IMR-90 (cell line): Measurements from ENCODE around the gene TMEM231. TPM values are rescaled to one million over a fixed set of nuclear protein-coding genes. Genes with fewer than 3 reads are reported as not detected.

Experiments
- ATAC-seq: fragments of 200-7000 bp; cut with Tn5 transposase; 2 replicates; pipeline ENCODE4 v1.9.1; 2020; ENCODE audit warnings: low read depth, mild to moderate bottlenecking, moderate library complexity
- BruUV-seq: library from RNA; stranded (reverse); fragments of 400-500 nt; replicated peaks from 2 replicates; lab custom pipeline; 2021; lab: Mats Ljungman, UMichigan
- CTCF ChIA-PET: fragments of 300-600 bp; formaldehyde crosslinking; extraction: SDS; loops from one replicate; lab custom pipeline; 2021; ENCODE audit warnings: antibody characterized with exemption; lab: Yijun Ruan, JAX
- POLR2A ChIA-PET: fragments of 300-600 bp; sonication (Branson Sonifier 250); formaldehyde crosslinking; loops from one replicate; lab custom pipeline; 2022; ENCODE audit warnings: antibody characterized with exemption; ENCODE audit not compliant: unreplicated experiment; lab: Charles Lee
- DNase-seq: peaks from one replicate; pipeline ENCODE4 v3.0.0; 2013
- H2AFZ ChIP-seq: replicated peaks from 2 replicates; pipeline ENCODE3; 2013; ENCODE audit warnings: low read length, mild to moderate bottlenecking; ENCODE audit not compliant: poor library complexity
- H2AK5ac ChIP-seq: 2 replicates; pipeline ENCODE4 v1.6.1; 2013; ENCODE audit warnings: low read depth, low read length, inconsistent platforms
- H2AK9ac ChIP-seq: replicated peaks from 2 replicates; pipeline ENCODE3; 2013; ENCODE audit warnings: mild to moderate bottlenecking, low read depth, low read length, moderate library complexity; ENCODE audit not compliant: poor library complexity
- H2BK120ac ChIP-seq: 2 replicates; pipeline ENCODE4 v1.6.1; 2013; ENCODE audit warnings: low read depth, low read length, inconsistent platforms
- H2BK15ac ChIP-seq: 3 replicates; pipeline ENCODE4 v1.6.1; 2013; ENCODE audit warnings: low read depth, low read length, inconsistent platforms
- H2BK20ac ChIP-seq: 2 replicates; pipeline ENCODE4 v1.6.1; 2013; ENCODE audit warnings: low read depth, mild to moderate bottlenecking, inconsistent platforms, low read length, moderate library complexity
- H2BK5ac ChIP-seq: 2 replicates; pipeline ENCODE4 v1.6.1; 2013; ENCODE audit warnings: mild to moderate bottlenecking, low read depth, low read length, inconsistent platforms; ENCODE audit not compliant: poor library complexity, severe bottlenecking
- H3K14ac ChIP-seq: replicated peaks from 2 replicates; pipeline ENCODE4 v1.6.1; 2013; ENCODE audit warnings: low read depth, low read length, inconsistent platforms
- H3K18ac ChIP-seq: 2 replicates; pipeline ENCODE4 v1.6.1; 2013; ENCODE audit warnings: low read depth, low read length, control low read depth
- H3K23ac ChIP-seq: 2 replicates; pipeline ENCODE4 v1.6.1; 2013; ENCODE audit warnings: low read depth, low read length, inconsistent platforms
- H3K27ac ChIP-seq: 2 replicates; pipeline ENCODE4 v1.5.1; 2013; ENCODE audit warnings: mild to moderate bottlenecking, control low read depth, low read length; ENCODE audit not compliant: insufficient read depth
- H3K27me3 ChIP-seq: 2 replicates; pipeline ENCODE4 v1.6.1; 2013; ENCODE audit warnings: low read length; ENCODE audit not compliant: control insufficient read depth, insufficient read depth
- H3K36me3 ChIP-seq: 2 replicates; pipeline ENCODE4 v1.6.1; 2013; ENCODE audit warnings: low read length, mixed read lengths; ENCODE audit not compliant: control insufficient read depth, insufficient read depth
- H3K4ac ChIP-seq: 2 replicates; pipeline ENCODE4 v1.6.1; 2013; ENCODE audit warnings: low read depth, low read length, inconsistent platforms
- H3K4me1 ChIP-seq: 2 replicates; pipeline ENCODE4 v1.6.1; 2013; ENCODE audit warnings: low read length, mixed read lengths; ENCODE audit not compliant: control insufficient read depth, insufficient read depth
- H3K4me2 ChIP-seq: 2 replicates; pipeline ENCODE4 v1.6.1; 2013; ENCODE audit warnings: low read depth, mild to moderate bottlenecking, control low read depth, low read length, moderate library complexity
- H3K4me3 ChIP-seq: 2 replicates; pipeline ENCODE4 v1.5.1; 2013; ENCODE audit warnings: low read depth, mild to moderate bottlenecking, control low read depth, low read length, moderate library complexity; ENCODE audit not compliant: insufficient read depth
- H3K56ac ChIP-seq: 2 replicates; pipeline ENCODE4 v1.6.1; 2013; ENCODE audit warnings: low read length, inconsistent platforms; ENCODE audit not compliant: insufficient read depth; ENCODE audit errors: extremely low read depth
- H3K79me1 ChIP-seq, 2 experiments: 2 replicates each; pipeline ENCODE4 v1.6.1; 2013; ENCODE audit warnings: low read length in 2 of 2, inconsistent platforms in 1 of 2, low read depth in 1 of 2
- H3K9ac ChIP-seq: 2 replicates; pipeline ENCODE4 v1.6.1; 2013; ENCODE audit warnings: low read depth, low read length, control low read depth
- H3K9me1 ChIP-seq: 2 replicates; pipeline ENCODE4 v1.6.1; 2013; ENCODE audit warnings: low read length, inconsistent platforms; ENCODE audit not compliant: insufficient read depth
- H3K9me3 ChIP-seq: 2 replicates; pipeline ENCODE4 v1.6.1; 2013; ENCODE audit warnings: low read length; ENCODE audit not compliant: control insufficient read depth, insufficient read depth
- H4K20me1 ChIP-seq: 2 replicates; pipeline ENCODE4 v1.6.1; 2013; ENCODE audit warnings: low read length, inconsistent platforms; ENCODE audit not compliant: insufficient read depth
- H4K5ac ChIP-seq: 2 replicates; pipeline ENCODE4 v1.6.1; 2013; ENCODE audit warnings: mild to moderate bottlenecking, low read depth, low read length, control low read depth
- H4K8ac ChIP-seq, 2 experiments: 2 replicates each; pipeline ENCODE4 v1.6.1; 2013; ENCODE audit warnings: low read depth in 2 of 2, low read length in 2 of 2, control low read depth in 1 of 2, inconsistent platforms in 1 of 2
- H4K91ac ChIP-seq: 2 replicates; pipeline ENCODE4 v1.6.1; 2013; ENCODE audit warnings: low read depth, low read length, inconsistent platforms; ENCODE audit not compliant: insufficient read depth
- CHD1 ChIP-seq: IDR thresholded peaks from 2 replicates; pipeline ENCODE4 v1.6.1; 2012; ENCODE audit warnings: low read depth, low read length, improper control_type of control experiment
- MXI1 ChIP-seq: IDR thresholded peaks from 2 replicates; pipeline ENCODE4 v1.6.1; 2012; ENCODE audit warnings: low read depth, mild to moderate bottlenecking, low read length, moderate library complexity, borderline replicate concordance
- NFE2L2 ChIP-seq: fragments of 150-350 bp; IDR thresholded peaks from 2 replicates; pipeline ENCODE4 v1.6.1; 2016; ENCODE audit warnings: low read depth, mild to moderate bottlenecking, low read length
- WGBS, 2 experiments: methylation state at CpG; one replicate each; pipeline versions ENCODE4 v1.1.5 to v1.1.7; 2013; ENCODE audit warnings: missing lambda C conversion rate in 2 of 2; ENCODE audit not compliant: insufficient read length in 1 of 2; ENCODE audit errors: extremely low coverage in 2 of 2; 5-methylcytosine and 5-hydroxymethylcytosine counted together
- dilution Hi-C: fragments of 300-500 bp; cut with HindIII; formaldehyde crosslinking; loops from one replicate; pipeline ENCODE4 v1.14.3; 2018; ENCODE audit warnings: low sequenced_read_pairs; ENCODE audit not compliant: unreplicated experiment
- in situ Hi-C: fragments of 300-500 bp; cut with MboI; formaldehyde crosslinking; loops from 3 replicates; pipeline ENCODE4 v1.14.3; 2019; ENCODE audit warnings: low sequenced_read_pairs, inconsistent platforms, mixed read lengths
- intact Hi-C: fragments of 100-400 bp; cut with micrococcal nuclease; formaldehyde crosslinking; loops from 2 replicates; pipeline ENCODE4 v1.10.0; 2022
- polyA plus RNA-seq, 3 experiments: library from polyadenylated mRNA; depleted of rRNA; stranded (reverse); fragments of >200 nt; gene quantifications; 2 replicates each; pipeline ENCODE4 v1.2.3, GENCODE V29; 2012; ENCODE audit warnings: low replicate concordance in 1 of 3
- total RNA-seq: library from RNA; depleted of rRNA; stranded (reverse); fragments of >200 nt; gene quantifications from 2 replicates; pipeline ENCODE4 v1.2.3, GENCODE V29; 2012

The TMEM231 gene
- total and polyA plus RNA-seq, 2 of the 4 experiments (the other 2 are of a cell fraction) = 10.6 to 15.4 TPM

GRCh38 chr16:75566758-75567255 is 10.8 kb upstream of the TMEM231 start:
- H3K18ac ChIP-seq = no peak overlapping the region
- no peak overlapping the region; the same call in 1 of the 2 replicates for H2AK5ac ChIP-seq
- H2BK20ac ChIP-seq = no peak overlapping the region
- peaks cover 14% of the 10 kb centered on the region for H3K9me1 ChIP-seq
- H3K14ac ChIP-seq = no peak overlapping the region
- WGBS, 2 experiments = 1% methylated on average over 23 of the region's 32 CpGs; no CpG with 5 or more reads in 1 of the 2 experiments
- peaks cover 31 to 50% of the 10 kb centered on the region in 2 experiments for H3K79me1 ChIP-seq
- DNase-seq (no peak), ATAC-seq (peak; percentile 18)
- no peak overlapping the region for H3K4ac ChIP-seq
- H4K20me1 ChIP-seq = peaks cover 20% of the 10 kb centered on the region
- POLR2A ChIA-PET = no interaction called here
- H3K23ac ChIP-seq = peak overlapping the region; percentile 25; the same call in 1 of the 2 replicates
- dilution Hi-C loops = no loop called here
- CTCF ChIA-PET = no interaction called here
- in situ Hi-C loops = no loop called here
- H2BK120ac ChIP-seq = no peak overlapping the region
- H3K9me3 ChIP-seq = no peaks in the 10 kb centered on the region
- H3K4me2 ChIP-seq = peak overlapping the region; percentile 95
- H2BK5ac ChIP-seq = no peak overlapping the region
- peak overlapping the region; percentile 54 for H3K4me3 ChIP-seq
- H4K8ac ChIP-seq = no peak overlapping the region
- H3K36me3 ChIP-seq = peaks cover 30% of the 10 kb centered on the region
- peak overlapping the region; percentile 47 for H2AK9ac ChIP-seq
- H3K4me1 ChIP-seq = peaks cover 4% of the 10 kb centered on the region; the same call in 1 of the 2 replicates
- H3K9ac ChIP-seq = peak overlapping the region; percentile 81
- H4K91ac ChIP-seq = no peak overlapping the region
- H3K27me3 ChIP-seq = no peaks in the 10 kb centered on the region; the same call in 1 of the 2 replicates
- no TSS peak for BruUV-seq
- H2AFZ ChIP-seq = peak overlapping the region; percentile 99
- TF ChIP-seq CHD1 (no peak), NFE2L2 (no peak), MXI1 (peak; percentile 76)
- intact Hi-C loops = loop anchor here (1.0 to 5.0 kb wide), 2 partner anchors 50 to 95 kb away; no protein-coding TSS in a partner anchor
- H3K56ac ChIP-seq = no peak overlapping the region
- no peak overlapping the region for H2BK15ac ChIP-seq
- no peak overlapping the region for H4K5ac ChIP-seq
- peak overlapping the region; percentile 83 for H3K27ac ChIP-seq
